K562 (cell line): Measurements from ENCODE around the gene SBNO1. TPM values are rescaled to one million over a fixed set of nuclear protein-coding genes. Genes with fewer than 3 reads are reported as not detected.

Experiments used
- ARHGAP35 ChIP-seq: fragments of 450-650 bp; IDR thresholded peaks from 2 replicates; pipeline ENCODE4 v1.6.1; 2018; ENCODE audit not compliant: partially characterized antibody
- DPF2 ChIP-seq: fragments of 450-650 bp; IDR thresholded peaks from 2 replicates; pipeline ENCODE4 v1.6.1; 2016
- MECOM ChIP-seq: fragments of 250-450 bp; sonication (Bioruptor Pico); IDR thresholded peaks from 2 replicates; pipeline ENCODE4 v1.8.0; 2022; ENCODE audit warnings: inconsistent platforms
- MYNN ChIP-seq, 2 experiments: sonication (generic); formaldehyde crosslinking in 1 of 2; IDR thresholded peaks; 2 replicates each; pipeline versions ENCODE4 v1.5.0 to v1.6.1; 2016 to 2020; ENCODE audit warnings: antibody characterized with exemption in 1 of 2, missing genetic modification reagents in 1 of 2
- POLR2A ChIP-seq: fragments of 450-650 bp; conservative IDR thresholded peaks from 2 replicates; pipeline ENCODE4 v1.6.1; 2016
- POLR3A ChIP-seq: IDR thresholded peaks from 2 replicates; pipeline ENCODE4 v1.6.1; 2011; ENCODE audit warnings: borderline replicate concordance, mild to moderate bottlenecking, moderate library complexity; ENCODE audit not compliant: insufficient read length, insufficient read depth; ENCODE audit errors: extremely low read depth
- SMAD1 ChIP-seq: fragments of 150-350 bp; IDR thresholded peaks from 2 replicates; pipeline ENCODE4 v1.6.1; 2014; ENCODE audit warnings: low read length, low read depth; ENCODE audit not compliant: partially characterized antibody
- TAF9B ChIP-seq: fragments of 450-650 bp; IDR thresholded peaks from 2 replicates; pipeline ENCODE4 v1.6.1; 2018; ENCODE audit warnings: mild to moderate bottlenecking; ENCODE audit not compliant: partially characterized antibody
- TRIM24 ChIP-seq, 2 experiments: fragments of 450-650 bp; IDR thresholded peaks; 2 replicates each; pipeline ENCODE4 v1.6.1; 2016
- VEZF1 ChIP-seq: fragments of 200-800 bp; sonication (Bioruptor generic); IDR thresholded peaks from 2 replicates; pipeline ENCODE4 v1.6.1; 2017; ENCODE audit warnings: missing genetic modification characterization, missing compliant biosample characterization
- ZBTB43 ChIP-seq: sonication (generic); formaldehyde crosslinking; IDR thresholded peaks from 2 replicates; pipeline ENCODE4 v1.8.0; 2023; ENCODE audit warnings: mild to moderate bottlenecking, missing genetic modification reagents
- ZNF431 ChIP-seq: sonication (generic); formaldehyde crosslinking; IDR thresholded peaks from 2 replicates; pipeline ENCODE4 v1.8.0; 2022; ENCODE audit warnings: mild to moderate bottlenecking, missing genetic modification reagents
- ZNF551 ChIP-seq: fragments of 250-450 bp; sonication (Bioruptor Pico); IDR thresholded peaks from 2 replicates; pipeline ENCODE4 v1.5.0; 2021; ENCODE audit warnings: mild to moderate bottlenecking, moderate library complexity
- polyA plus RNA-seq, 8 experiments: library from polyadenylated mRNA; depleted of rRNA in 4 of 8; stranded (reverse) in 5 of 8; unstranded in 3 of 8; fragments of >200 nt; fragmentation: Nextera tagmentation in 2 of 8; fragmentation: Illumina TruSeq in 1 of 8; extraction: Ambion mirVana in 2 of 8; extraction: Trizol in 1 of 8; gene quantifications; 2 replicates each; pipeline versions ENCODE4 v1.2.1 to v1.2.3, GENCODE V29; 2011 to 2014; ENCODE audit warnings: inconsistent platforms in 1 of 8, missing spikeins in 1 of 8
- total RNA-seq, 7 experiments: library from RNA; depleted of rRNA in 6 of 7; stranded (reverse); fragments of >200 nt in 6 of 7; fragmentation: Illumina TruSeq in 2 of 7; extraction: Trizol in 2 of 7; gene quantifications; 2 replicates each; pipeline versions ENCODE4 v1.2.1 to v1.2.3, GENCODE V29; 2011 to 2021; ENCODE audit warnings: low replicate concordance in 1 of 7
- TF ChIP-seq, protein P1 (sequence below): fragments of 450-650 bp; IDR thresholded peaks from 2 replicates; pipeline ENCODE4 v1.6.1; 2016; ENCODE audit warnings: mild to moderate bottlenecking, moderate library complexity

The SBNO1 gene
- total and polyA plus RNA-seq, 9 of the 15 experiments (the other 6 are each of a cell fraction or from before 2014, with no cell fraction given) = 14.9 to 77.1 (median 35.9) TPM

- TF ChIP-seq, protein P1, sequence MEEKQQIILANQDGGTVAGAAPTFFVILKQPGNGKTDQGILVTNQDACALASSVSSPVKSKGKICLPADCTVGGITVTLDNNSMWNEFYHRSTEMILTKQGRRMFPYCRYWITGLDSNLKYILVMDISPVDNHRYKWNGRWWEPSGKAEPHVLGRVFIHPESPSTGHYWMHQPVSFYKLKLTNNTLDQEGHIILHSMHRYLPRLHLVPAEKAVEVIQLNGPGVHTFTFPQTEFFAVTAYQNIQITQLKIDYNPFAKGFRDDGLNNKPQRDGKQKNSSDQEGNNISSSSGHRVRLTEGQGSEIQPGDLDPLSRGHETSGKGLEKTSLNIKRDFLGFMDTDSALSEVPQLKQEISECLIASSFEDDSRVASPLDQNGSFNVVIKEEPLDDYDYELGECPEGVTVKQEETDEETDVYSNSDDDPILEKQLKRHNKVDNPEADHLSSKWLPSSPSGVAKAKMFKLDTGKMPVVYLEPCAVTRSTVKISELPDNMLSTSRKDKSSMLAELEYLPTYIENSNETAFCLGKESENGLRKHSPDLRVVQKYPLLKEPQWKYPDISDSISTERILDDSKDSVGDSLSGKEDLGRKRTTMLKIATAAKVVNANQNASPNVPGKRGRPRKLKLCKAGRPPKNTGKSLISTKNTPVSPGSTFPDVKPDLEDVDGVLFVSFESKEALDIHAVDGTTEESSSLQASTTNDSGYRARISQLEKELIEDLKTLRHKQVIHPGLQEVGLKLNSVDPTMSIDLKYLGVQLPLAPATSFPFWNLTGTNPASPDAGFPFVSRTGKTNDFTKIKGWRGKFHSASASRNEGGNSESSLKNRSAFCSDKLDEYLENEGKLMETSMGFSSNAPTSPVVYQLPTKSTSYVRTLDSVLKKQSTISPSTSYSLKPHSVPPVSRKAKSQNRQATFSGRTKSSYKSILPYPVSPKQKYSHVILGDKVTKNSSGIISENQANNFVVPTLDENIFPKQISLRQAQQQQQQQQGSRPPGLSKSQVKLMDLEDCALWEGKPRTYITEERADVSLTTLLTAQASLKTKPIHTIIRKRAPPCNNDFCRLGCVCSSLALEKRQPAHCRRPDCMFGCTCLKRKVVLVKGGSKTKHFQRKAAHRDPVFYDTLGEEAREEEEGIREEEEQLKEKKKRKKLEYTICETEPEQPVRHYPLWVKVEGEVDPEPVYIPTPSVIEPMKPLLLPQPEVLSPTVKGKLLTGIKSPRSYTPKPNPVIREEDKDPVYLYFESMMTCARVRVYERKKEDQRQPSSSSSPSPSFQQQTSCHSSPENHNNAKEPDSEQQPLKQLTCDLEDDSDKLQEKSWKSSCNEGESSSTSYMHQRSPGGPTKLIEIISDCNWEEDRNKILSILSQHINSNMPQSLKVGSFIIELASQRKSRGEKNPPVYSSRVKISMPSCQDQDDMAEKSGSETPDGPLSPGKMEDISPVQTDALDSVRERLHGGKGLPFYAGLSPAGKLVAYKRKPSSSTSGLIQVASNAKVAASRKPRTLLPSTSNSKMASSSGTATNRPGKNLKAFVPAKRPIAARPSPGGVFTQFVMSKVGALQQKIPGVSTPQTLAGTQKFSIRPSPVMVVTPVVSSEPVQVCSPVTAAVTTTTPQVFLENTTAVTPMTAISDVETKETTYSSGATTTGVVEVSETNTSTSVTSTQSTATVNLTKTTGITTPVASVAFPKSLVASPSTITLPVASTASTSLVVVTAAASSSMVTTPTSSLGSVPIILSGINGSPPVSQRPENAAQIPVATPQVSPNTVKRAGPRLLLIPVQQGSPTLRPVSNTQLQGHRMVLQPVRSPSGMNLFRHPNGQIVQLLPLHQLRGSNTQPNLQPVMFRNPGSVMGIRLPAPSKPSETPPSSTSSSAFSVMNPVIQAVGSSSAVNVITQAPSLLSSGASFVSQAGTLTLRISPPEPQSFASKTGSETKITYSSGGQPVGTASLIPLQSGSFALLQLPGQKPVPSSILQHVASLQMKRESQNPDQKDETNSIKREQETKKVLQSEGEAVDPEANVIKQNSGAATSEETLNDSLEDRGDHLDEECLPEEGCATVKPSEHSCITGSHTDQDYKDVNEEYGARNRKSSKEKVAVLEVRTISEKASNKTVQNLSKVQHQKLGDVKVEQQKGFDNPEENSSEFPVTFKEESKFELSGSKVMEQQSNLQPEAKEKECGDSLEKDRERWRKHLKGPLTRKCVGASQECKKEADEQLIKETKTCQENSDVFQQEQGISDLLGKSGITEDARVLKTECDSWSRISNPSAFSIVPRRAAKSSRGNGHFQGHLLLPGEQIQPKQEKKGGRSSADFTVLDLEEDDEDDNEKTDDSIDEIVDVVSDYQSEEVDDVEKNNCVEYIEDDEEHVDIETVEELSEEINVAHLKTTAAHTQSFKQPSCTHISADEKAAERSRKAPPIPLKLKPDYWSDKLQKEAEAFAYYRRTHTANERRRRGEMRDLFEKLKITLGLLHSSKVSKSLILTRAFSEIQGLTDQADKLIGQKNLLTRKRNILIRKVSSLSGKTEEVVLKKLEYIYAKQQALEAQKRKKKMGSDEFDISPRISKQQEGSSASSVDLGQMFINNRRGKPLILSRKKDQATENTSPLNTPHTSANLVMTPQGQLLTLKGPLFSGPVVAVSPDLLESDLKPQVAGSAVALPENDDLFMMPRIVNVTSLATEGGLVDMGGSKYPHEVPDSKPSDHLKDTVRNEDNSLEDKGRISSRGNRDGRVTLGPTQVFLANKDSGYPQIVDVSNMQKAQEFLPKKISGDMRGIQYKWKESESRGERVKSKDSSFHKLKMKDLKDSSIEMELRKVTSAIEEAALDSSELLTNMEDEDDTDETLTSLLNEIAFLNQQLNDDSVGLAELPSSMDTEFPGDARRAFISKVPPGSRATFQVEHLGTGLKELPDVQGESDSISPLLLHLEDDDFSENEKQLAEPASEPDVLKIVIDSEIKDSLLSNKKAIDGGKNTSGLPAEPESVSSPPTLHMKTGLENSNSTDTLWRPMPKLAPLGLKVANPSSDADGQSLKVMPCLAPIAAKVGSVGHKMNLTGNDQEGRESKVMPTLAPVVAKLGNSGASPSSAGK = no peak
- no peak for TF ChIP-seq ZBTB43
- no peak for TF ChIP-seq ARHGAP35
- peak; percentile 79; the same call in 1 of the 2 replicates for TF ChIP-seq MYNN (IDR thresholded peaks at IDR 0.05)
- TF ChIP-seq MYNN (CRISPR knock-in tag; IDR thresholded peaks at IDR 0.05) = no peak
- peak; percentile 93 for TF ChIP-seq DPF2
- TF ChIP-seq ZNF431 (CRISPR knock-in tag) = no peak
- TF ChIP-seq MECOM (CRISPR knock-in tag) = peak; percentile 53
- no peak for TF ChIP-seq ZNF551 (CRISPR knock-in tag)
- TF ChIP-seq SMAD1 = no peak
- peak; percentile 67 to 78 for TF ChIP-seq TRIM24 (IDR thresholded peaks at IDR 0.05)
- TF ChIP-seq POLR2A = peak; percentile 63; the same call in 1 of the 2 replicates
- no peak for TF ChIP-seq POLR3A
- peak; percentile 75 for TF ChIP-seq VEZF1
- TF ChIP-seq TAF9B = no peak
Measured at GRCh38 chr12:123388177-123388950, 23.7 kb upstream of the SBNO1 start (continued).
